T-helper 1 cell treated with Interleukin-12 subunit alpha and Interleukin-12 subunit beta and Interleukin-4 antibody, amounts not matched to agents 30 μg/mL and 1 μg/mL, for 36 hours (primary cell): ENCODE data around the gene CDC42.
A peak's percentile ranks its signal among the peaks of the same experiment; 100 is the strongest.

Experiments
- H3K27ac Mint-ChIP-seq: one replicate; pipeline ENCODE4 v1.8.0; 2021; ENCODE audit warnings: mild to moderate bottlenecking, mixed read lengths
- H3K27me3 Mint-ChIP-seq: one replicate; pipeline ENCODE4 v1.8.0; 2021; ENCODE audit warnings: low read depth, mixed read lengths
- H3K36me3 Mint-ChIP-seq: one replicate; pipeline ENCODE4 v1.8.0; 2021; ENCODE audit warnings: low read depth, mixed read lengths
- H3K4me1 Mint-ChIP-seq: one replicate; pipeline ENCODE4 v1.8.0; 2021; ENCODE audit warnings: low read depth, mixed read lengths
- H3K4me3 Mint-ChIP-seq: one replicate; pipeline ENCODE4 v1.8.0; 2021; ENCODE audit warnings: mild to moderate bottlenecking, moderate library complexity, mixed read lengths
- H3K9me3 Mint-ChIP-seq: one replicate; pipeline ENCODE4 v1.8.0; 2021; ENCODE audit warnings: mixed read lengths

CDC42 gene

DNA sequence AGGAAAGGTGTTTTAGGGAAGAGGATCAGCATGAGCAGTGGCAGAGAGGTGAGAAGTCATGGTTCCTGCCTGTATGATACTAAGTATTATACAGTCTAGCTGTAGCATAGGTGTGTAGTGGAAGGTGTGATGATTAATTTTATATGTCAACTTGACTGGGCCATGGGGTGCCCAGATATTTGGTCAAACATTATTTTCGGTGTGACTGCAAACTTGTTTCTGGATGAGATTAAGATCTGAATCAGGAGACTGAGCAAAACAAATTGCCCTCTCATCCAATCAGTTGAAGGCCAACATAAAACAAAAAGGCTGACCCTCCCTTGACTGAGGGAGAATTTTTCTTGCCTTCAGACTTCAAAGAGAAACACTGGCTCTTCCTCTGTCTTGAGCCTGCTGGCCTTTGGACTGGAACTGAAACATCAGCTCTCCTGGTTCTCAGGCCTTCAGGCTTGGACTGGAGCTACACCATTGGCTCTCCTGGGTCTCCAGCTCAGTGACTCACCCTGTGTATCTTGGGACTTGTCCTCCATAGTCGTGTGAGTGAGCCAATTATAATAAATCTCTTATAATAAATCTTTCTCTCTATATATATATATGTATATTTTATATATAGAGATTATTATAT is 6.8 kb upstream of the CDC42 start:
- Mint-ChIP-seq H3K27ac (no peak overlapping the region), H3K9me3 (peaks cover 4% of the 10 kb centered on the region), H3K36me3 (peaks cover 4% of the 10 kb centered on the region), H3K27me3 (no peaks in the 10 kb centered on the region), H3K4me3 (no peak overlapping the region), H3K4me1 (peaks cover 36% of the 10 kb centered on the region)

DNA sequence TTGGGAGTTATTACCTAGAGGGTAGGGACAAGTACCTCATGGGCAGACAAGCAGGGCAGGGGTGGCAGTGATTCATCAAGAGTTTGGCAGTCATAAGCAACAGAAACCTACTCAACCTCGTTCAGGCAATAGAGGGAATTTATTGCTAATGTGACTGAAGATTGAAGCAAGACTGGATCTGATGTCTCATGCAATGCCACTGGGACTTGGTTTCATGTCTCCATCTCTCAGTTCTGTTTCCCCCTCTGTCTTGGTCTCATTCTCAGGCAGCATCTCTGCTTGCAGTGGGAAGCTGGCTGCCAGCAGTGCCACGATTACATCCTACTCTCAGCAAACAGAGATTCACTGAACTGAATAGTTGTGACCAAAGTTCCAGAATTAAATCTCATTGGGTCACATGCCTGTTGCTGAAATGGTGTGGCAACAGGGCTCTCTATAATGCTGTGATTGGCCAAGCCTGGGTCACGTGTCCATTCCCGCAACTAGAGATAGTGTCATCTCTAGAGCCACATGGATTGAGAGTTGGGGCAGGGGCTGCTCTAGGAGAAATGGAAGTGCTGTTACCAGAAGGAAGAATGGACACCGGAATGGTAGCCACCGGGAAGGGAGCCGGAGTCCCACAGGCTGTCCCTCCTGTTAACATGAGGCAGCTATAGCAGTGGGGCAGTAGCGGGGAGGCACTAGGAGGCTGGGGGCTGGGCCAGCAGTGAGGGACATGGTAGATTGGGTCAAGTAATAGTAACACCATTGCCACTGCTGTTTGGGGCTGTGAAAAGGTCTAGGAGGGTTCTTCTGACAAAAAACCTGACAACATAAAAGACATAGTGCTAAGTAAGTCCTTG is 3.9 kb upstream of the CDC42 start:
- no peaks in the 10 kb centered on the region for H3K27me3 Mint-ChIP-seq
- H3K4me1 Mint-ChIP-seq, result peaks cover 34% of the 10 kb centered on the region
- H3K4me3 Mint-ChIP-seq, result no peak overlapping the region
- peaks cover 4% of the 10 kb centered on the region for H3K9me3 Mint-ChIP-seq
- H3K27ac Mint-ChIP-seq, result no peak overlapping the region
- peaks cover 7% of the 10 kb centered on the region for H3K36me3 Mint-ChIP-seq

DNA sequence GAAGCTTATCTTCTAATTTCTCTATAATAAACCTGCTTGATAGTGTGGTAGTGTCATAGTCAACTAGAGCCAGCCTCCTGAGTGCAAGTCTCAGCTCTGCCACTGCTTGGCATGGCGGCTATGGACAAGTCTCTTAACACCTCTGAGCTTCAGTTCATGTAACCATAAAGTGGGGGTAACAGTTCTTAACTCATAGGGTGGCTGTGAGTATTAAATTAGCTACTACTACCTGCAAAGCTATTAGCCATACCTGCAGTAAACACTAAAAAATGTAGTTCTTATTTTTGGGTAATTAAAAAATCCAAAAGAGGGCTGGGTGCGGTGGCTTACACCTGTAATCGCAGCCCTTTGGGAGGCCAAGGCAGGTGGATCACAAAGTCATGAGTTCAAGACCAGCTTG is 2.2 kb upstream of the CDC42 start:
- no peak overlapping the region for H3K4me3 Mint-ChIP-seq
- no peaks in the 10 kb centered on the region for H3K27me3 Mint-ChIP-seq

DNA sequence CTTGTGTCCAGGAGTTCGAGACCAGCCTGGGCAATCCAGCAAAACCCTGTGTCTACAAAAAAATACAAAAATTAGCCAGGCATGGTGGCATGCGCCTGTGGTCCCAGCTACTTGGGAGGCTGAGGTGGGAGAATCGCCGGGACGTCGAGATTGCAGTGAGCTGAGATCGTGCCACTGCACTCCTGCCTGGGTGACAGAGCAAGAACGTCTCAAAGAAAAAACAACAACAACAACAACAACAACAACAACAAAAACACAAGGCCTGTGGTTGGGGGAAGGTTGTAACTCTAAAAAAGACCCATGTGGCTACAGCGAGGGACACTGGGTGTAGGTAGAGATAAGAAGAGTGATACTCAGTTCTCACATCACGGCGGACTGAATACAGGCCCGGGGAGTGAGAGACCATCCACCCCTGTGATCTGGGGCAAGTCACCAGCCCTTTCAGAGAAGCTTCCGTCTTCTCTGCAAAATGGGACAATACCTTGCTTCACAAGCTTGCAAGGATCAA is 848 bp upstream of the CDC42 start:
- H3K36me3 Mint-ChIP-seq, result peaks cover 30% of the 10 kb centered on the region
- peaks cover 57% of the 10 kb centered on the region for H3K4me1 Mint-ChIP-seq
- peak overlapping the region; percentile 85 for H3K4me3 Mint-ChIP-seq
- no peaks in the 10 kb centered on the region for H3K9me3 Mint-ChIP-seq
- peak overlapping the region; percentile 90 for H3K27ac Mint-ChIP-seq
- no peaks in the 10 kb centered on the region for H3K27me3 Mint-ChIP-seq

More for the DNA sequence above, 2.2 kb upstream of the CDC42 start:
- H3K36me3 Mint-ChIP-seq, result peaks cover 21% of the 10 kb centered on the region
- peaks cover 46% of the 10 kb centered on the region for H3K4me1 Mint-ChIP-seq
- H3K9me3 Mint-ChIP-seq, result peaks cover 2% of the 10 kb centered on the region
- peak overlapping the region; percentile 55 for H3K27ac Mint-ChIP-seq

DNA sequence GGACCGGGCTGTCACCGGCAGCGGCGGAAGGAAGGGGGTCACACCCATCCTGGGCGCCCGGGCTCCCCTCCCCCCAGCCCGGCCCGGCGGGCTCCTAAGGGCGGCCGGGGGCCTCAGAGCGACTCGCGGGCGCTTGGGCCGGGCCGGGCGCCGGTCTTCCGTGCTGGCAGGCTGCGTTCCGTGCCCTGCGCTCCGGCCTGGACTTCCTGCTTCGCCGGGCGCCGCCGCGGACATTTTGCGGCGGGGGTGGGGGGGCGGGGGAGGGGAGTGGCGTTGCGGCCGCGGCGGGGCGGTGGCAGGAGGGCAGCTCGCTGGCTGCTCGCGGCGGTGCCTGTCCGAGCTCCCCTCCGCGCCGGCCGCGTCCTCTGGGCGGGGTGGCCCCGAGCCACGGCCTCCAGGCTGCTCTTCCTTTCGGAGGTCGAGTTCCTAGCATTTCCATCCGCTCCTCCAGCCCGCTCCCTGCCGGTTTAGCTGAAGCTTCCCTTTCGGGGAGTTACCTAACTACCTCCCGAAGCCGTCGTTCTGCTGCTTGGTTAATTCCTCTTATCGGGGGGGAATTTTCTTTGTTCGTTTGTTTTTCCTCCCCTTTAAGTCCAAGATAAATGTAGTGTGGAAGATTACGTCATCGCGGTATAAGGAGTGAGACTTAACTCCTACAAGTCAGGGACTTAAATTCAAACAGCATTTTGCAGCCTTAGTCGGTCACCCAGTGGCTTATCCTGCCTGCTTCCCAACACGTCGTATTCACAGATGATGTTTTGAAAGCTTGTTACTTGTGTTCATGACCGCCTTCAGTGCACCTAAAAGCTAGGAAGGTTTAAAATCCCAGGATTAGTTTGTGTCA is 730 bp downstream of the CDC42 start:
- no peaks in the 10 kb centered on the region for H3K9me3 Mint-ChIP-seq
- H3K27me3 Mint-ChIP-seq, result no peaks in the 10 kb centered on the region
- peaks cover 39% of the 10 kb centered on the region for H3K36me3 Mint-ChIP-seq
- H3K27ac Mint-ChIP-seq, result peak overlapping the region; percentile 99
- H3K4me1 Mint-ChIP-seq, result peaks cover 61% of the 10 kb centered on the region
- peak overlapping the region; percentile 99 for H3K4me3 Mint-ChIP-seq

DNA sequence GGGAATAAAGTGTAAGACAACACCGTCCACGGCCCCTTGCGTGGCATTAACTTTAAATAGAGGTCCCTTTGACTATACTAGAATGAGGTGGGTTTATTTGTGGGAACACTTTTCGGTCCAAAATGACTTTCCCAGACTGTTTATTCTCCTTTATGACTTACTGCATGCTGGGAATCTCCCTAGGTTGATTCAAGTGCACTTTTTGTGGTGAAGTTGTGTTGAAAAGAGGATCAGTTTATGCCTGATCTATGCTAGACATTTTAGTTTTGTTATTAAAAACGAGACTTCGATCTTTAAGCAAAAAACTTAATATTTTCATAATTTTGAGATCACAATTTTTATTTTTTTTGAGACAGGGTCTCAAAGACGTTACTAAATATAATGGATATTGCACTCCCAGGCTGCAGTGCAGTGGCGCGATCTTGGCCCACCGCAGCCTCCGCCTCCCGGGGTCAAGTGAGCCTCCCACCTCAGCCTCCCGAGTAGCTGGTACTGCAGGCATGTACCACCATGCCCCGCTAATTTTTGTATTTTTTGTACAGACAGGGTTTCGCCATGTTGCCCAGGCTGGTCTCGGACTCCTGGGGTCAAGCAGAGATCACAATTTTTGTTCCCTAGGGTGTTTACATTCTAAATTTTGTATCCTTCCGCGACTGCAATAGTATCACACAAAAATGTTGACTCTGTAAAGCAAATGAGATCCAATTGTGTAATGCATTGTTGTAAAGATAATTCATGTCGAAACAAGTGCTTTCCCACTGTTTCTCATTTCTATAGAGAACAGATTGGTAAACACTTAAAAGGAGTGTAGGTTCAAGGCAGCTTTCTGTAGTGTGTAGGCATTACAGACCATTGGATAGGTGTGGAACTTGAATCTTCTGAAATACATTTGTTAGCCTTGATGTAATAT is 1.6 kb downstream of the CDC42 start:
- no peaks in the 10 kb centered on the region for H3K9me3 Mint-ChIP-seq
- no peaks in the 10 kb centered on the region for H3K27me3 Mint-ChIP-seq
- H3K36me3 Mint-ChIP-seq, result peaks cover 39% of the 10 kb centered on the region
- H3K27ac Mint-ChIP-seq, result peak overlapping the region; percentile 99
- H3K4me3 Mint-ChIP-seq, result peak overlapping the region; percentile 99
- peaks cover 52% of the 10 kb centered on the region for H3K4me1 Mint-ChIP-seq

DNA sequence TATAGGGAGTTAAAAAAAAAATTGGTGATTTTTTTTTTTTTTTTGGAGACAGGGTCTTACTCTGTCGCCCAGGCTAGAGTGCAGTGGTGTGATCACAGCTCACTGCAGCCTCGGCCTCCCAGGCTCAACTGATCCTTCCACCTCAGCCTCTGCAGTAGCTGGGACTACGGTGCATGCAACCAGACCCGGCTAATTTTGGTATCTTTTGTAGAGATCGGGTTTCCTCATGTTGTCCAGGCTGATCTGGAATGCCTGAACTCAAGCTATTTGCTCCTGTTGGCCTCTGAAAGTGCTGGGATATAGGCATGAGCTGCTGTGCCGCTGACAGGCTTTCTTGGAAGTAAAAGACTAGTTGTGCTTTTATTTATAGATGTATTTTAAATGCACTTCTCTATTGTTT is 3.0 kb downstream of the CDC42 start:
- peaks cover 38% of the 10 kb centered on the region for H3K36me3 Mint-ChIP-seq
- H3K27ac Mint-ChIP-seq, result peak overlapping the region; percentile 52
- H3K27me3 Mint-ChIP-seq, result no peaks in the 10 kb centered on the region
- H3K4me3 Mint-ChIP-seq, result peak overlapping the region; percentile 69
- H3K4me1 Mint-ChIP-seq, result peaks cover 55% of the 10 kb centered on the region
- no peaks in the 10 kb centered on the region for H3K9me3 Mint-ChIP-seq

DNA sequence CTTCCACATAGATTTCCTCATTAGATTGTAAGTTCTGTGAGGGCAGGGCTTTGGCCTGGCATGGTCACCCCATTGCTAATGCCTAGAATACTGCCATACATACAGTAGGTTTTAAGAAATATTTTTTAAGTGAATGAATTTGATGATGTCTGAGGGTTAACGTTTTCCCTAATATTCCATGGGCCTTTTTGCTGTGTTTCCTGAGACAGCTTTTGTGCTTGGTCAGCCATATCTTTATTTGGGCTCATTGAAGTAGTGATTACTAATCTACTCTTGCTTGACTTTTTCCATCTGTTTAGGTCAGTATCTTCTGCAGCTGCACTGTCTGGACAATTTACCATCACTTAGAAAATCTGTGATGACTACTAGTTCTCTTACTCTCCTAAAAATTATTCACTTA is 3.5 kb downstream of the CDC42 start:
- peaks cover 38% of the 10 kb centered on the region for H3K36me3 Mint-ChIP-seq
- H3K27ac Mint-ChIP-seq, result peak overlapping the region; percentile 39
- H3K4me3 Mint-ChIP-seq, result peak overlapping the region; percentile 67
- no peaks in the 10 kb centered on the region for H3K27me3 Mint-ChIP-seq
- peaks cover 57% of the 10 kb centered on the region for H3K4me1 Mint-ChIP-seq
- H3K9me3 Mint-ChIP-seq, result no peaks in the 10 kb centered on the region

DNA sequence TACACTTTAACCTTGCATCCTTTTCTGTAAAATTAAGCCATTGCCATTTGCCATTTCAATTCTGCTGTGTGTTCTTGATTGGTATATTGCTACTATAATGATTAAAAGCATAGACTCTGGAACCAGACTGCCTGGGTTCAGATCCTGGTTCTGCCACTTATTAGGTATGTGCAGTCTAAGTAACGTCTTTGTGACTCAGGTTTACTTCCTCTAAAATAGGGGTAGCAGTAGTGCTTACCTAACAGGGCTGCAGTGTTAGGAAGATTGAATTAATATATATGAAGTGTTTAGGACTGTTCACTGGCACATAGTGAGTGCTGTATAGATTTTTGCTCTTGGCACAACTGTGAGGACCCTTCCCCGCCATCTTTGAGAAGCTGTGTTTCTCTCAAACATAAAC is 4.4 kb downstream of the CDC42 start:
- Mint-ChIP-seq H3K4me1 (peaks cover 49% of the 10 kb centered on the region), H3K36me3 (peaks cover 38% of the 10 kb centered on the region), H3K27ac (peak overlapping the region; percentile 49), H3K27me3 (no peaks in the 10 kb centered on the region), H3K9me3 (no peaks in the 10 kb centered on the region), H3K4me3 (peak overlapping the region; percentile 67)

DNA sequence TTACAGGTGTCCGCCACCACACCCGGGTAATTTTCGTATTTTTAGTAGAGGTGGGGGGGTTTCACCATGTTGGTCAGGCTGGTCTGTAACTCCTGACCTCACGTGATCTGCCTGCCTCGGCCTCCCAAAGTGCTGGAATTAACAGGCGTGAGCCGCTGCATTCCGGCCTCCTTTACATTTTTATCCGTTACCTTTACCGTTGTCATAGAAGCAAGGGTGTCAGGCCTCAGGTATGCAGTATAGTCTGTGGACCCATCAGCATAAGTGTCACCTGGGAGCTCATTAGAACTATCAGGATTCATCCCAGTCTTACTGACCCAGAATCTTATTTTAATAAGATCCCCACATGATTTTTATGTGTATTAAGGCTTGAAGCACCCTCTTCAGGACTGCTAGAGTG is 5.4 kb downstream of the CDC42 start:
- peaks cover 42% of the 10 kb centered on the region for H3K36me3 Mint-ChIP-seq
- H3K9me3 Mint-ChIP-seq, result no peaks in the 10 kb centered on the region
- no peak overlapping the region for H3K27ac Mint-ChIP-seq
- no peak overlapping the region for H3K4me3 Mint-ChIP-seq
- H3K27me3 Mint-ChIP-seq, result no peaks in the 10 kb centered on the region
- peaks cover 52% of the 10 kb centered on the region for H3K4me1 Mint-ChIP-seq

DNA sequence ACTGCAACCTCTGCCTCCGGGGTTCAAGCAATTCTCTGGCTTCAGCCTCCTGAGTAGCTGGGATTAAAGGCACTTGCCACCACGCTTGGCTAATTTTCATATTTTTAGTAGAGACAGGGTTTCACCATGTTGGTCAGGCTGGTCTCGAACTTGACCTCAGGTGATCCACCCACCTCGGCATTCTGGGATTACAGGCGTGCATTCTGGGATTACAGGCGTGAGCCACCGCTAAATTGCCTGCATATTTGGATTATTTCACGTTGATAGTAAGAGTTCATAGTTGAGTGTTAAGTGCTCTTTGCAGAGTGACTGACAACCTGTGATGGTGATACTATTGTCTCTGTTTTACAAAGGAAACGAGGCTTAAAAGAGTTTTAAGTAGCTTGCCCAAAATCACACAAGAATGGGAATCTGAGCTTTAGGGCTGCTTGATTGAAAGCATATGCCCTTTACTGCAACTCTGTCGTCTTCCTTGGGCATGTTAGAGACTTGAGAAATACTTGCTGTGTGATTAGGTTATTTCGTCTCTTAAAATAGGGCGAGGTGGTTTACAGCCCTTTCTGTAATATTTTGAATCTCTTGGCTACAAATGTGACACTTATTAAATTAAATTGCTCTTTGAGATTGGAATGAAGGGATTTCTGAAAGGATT is 12.4 kb downstream of the CDC42 start:
- Mint-ChIP-seq H3K4me3 (no peak overlapping the region), H3K36me3 (peaks cover 46% of the 10 kb centered on the region)

DNA sequence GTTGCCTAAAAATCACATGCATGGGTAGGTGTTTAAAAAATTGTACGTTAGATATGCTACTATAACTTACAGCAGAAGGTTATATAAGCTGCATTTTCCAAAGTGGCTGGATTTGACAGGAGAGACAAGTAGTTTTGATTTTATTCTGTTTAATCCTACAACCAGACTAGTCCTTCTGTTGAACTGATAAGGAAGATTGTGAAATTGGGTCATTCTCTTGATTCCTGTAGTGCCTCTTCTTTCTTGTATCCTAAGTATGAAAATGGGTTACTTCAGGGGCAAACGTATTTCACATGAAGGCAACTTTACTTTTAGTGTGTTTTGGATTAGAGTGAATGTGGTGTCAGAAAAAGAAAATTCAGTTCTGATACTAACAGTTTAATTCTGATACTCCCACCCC is 19.0 kb downstream of the CDC42 start:
- Mint-ChIP-seq H3K27ac (no peak overlapping the region), H3K9me3 (no peaks in the 10 kb centered on the region), H3K36me3 (peaks cover 41% of the 10 kb centered on the region), H3K27me3 (no peaks in the 10 kb centered on the region), H3K4me1 (peaks cover 54% of the 10 kb centered on the region), H3K4me3 (no peak overlapping the region)

More for the DNA sequence above, 12.4 kb downstream of the CDC42 start:
- peaks cover 57% of the 10 kb centered on the region for H3K4me1 Mint-ChIP-seq
- no peaks in the 10 kb centered on the region for H3K9me3 Mint-ChIP-seq
- H3K27ac Mint-ChIP-seq, result no peak overlapping the region
- H3K27me3 Mint-ChIP-seq, result no peaks in the 10 kb centered on the region

DNA sequence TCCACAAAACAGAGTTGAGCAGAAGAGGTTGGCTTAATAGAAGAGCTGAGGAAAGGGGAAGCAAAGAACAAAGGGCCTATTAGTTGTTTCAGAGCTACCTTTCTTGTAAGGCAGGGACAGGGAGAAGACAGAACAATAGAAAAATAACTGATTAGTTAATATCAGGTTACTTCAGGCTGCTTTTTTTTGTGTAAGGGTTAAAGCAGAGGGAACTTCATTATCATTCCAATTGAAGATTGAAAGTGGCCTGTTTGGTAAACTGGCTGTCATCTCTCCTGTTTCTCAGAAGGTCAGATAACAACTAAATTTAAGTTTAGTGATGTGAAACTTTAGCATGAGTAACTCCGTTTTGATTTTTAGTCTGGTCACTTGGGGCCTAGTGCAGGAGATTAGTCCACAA is 22.3 kb downstream of the CDC42 start:
- H3K36me3 Mint-ChIP-seq, result peaks cover 43% of the 10 kb centered on the region
- H3K4me1 Mint-ChIP-seq, result peaks cover 55% of the 10 kb centered on the region
- H3K4me3 Mint-ChIP-seq, result no peak overlapping the region
- no peaks in the 10 kb centered on the region for H3K27me3 Mint-ChIP-seq
- H3K9me3 Mint-ChIP-seq, result no peaks in the 10 kb centered on the region
- H3K27ac Mint-ChIP-seq, result no peak overlapping the region
